SK-MEL-5 (cell line): Measurements from ENCODE around the gene THADA. TPM values are rescaled to one million over a fixed set of nuclear protein-coding genes. Genes with fewer than 3 reads are reported as not detected.

ENCODE experiments used
- DNase-seq: peaks from one replicate; pipeline ENCODE4 v3.0.0-alpha.2; 2016; ENCODE audit warnings: low read depth, low spot score
- in situ Hi-C: cut with HindIII; loops from 2 replicates; pipeline ENCODE4 v1.10.0; 2016; ENCODE audit warnings: low sequenced_read_pairs, high pct_unique_total_duplicates, low pct_unique_long_range_greater_than_20kb
- total RNA-seq: library from RNA; depleted of rRNA; stranded (reverse); fragments of >200 nt; shearing (Covaris generic); gene quantifications from 2 replicates; pipeline ENCODE4 v1.2.3, GENCODE V29; 2014

THADA gene
- total RNA-seq, 1 experiment from 2014 or later, result 50.3 TPM

DNA sequence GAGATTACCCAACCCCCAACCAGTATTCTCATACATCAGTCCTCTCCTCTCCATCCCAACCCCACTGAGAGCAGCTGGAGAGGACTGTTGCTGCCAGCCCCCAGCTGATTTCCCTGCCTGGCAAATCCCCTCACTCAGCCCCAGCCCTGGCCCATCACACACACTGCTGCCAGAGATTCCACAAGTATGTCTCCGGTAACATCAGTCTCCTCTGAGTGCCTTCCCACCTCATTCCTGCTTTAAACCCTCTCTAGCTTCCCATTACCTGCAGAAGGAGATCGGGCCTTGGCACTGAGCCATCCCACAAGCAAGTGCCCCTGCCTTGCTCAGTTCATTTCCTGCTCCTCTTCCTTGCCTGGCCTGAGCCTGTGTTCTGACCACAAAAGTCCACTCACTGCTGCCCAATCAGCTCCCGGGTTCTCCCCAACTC is 318.9 kb downstream of the THADA start:
- DNase-seq, result no peak
- in situ Hi-C loops, result no loop called here

DNA sequence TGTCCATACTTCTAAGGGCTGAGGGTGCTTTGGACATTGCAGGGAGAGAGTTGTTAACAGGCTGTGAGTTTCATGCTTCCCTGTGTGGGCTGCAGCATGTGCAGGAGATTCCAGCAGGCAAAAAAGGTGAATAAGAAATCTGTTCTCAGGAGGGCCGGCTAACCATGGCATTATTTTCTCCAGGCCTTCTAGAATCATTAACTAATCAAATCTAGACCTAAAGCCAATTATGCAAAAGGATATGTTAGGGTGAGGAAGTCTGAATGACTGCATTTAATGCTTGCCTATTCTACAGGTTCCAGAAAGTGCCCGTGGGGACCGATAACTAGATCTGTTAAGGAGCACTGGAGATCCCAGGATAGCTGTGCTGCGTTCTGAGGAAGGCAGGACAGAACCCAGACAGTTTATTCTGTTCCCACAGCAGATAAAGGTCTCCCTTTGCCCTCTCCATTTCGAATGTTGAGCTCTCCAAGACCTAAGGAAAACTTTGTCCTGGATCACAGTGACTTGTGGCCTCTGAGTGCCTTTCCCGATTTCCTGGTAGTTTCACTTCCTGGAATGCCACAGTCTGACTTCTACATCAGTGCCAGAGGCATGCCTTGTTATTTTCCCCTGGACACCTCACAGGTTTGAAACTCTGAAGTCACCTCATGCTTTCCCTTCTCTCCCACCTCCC is 319.4 kb downstream of the THADA start:
- DNase-seq, result no peak
- in situ Hi-C loops, result no loop called here

DNA sequence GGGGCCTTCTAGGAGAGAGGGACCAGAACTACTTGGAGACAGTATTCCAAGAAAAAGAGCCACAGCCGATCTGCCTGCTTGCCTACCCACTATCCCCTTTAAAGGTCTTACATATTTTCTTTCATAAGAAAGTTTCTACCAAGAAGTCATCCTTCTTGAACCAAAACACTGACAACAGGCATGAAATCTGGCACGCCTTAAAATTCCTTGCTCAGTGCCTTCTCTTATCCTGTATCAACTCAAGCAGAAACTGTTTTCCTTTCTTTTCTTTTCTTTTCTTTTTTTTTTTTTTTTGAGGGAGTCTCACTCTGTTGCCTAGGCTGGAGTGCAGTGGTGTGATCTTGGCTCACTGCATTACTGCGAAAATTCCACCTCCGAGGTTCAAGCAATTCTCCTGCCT is 321.1 kb downstream of the THADA start:
- DNase-seq, result no peak

DNA sequence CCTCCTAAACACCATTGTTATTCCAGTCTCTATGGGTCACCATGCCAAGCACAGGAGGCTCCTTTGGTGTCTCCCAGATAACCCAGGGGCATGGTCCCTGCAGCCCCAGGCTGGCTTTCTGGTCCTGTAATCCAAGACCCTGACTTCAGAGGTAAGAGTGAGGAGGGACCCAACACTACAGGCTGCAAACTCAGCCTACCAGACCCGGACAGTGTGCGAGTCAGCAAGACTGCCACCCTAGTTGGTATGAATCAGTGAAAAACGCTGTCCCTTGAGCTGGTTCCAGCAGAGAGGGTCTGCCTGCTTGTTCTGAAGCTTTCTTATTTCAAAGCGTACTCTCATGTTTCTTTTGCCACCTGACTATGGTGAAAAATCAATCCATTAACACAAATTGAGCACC is 321.8 kb downstream of the THADA start:
- DNase-seq, result no peak
- in situ Hi-C loops, result no loop called here

More for the DNA sequence above, 321.1 kb downstream of the THADA start:
- in situ Hi-C loops, result no loop called here

DNA sequence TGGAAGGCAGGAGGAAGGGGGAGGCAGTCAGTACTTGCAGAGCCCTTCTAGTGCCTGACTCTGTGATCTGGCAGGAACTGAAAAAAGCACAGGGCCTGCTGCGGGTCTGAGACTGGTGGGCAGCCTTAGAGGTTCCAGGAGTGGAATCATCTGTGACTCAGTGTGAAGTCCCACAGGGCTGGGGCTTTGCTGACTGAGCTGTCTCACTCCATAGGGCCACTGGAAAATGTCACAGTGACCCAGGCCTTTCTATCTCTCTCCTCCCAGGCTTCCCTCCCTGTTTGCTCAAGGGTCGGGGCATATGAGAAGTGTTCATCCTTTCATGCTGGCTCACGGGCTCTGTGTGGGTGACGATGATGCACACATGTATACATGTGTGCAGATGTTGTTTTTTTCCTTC is 322.3 kb downstream of the THADA start:
- DNase-seq, result no peak

DNA sequence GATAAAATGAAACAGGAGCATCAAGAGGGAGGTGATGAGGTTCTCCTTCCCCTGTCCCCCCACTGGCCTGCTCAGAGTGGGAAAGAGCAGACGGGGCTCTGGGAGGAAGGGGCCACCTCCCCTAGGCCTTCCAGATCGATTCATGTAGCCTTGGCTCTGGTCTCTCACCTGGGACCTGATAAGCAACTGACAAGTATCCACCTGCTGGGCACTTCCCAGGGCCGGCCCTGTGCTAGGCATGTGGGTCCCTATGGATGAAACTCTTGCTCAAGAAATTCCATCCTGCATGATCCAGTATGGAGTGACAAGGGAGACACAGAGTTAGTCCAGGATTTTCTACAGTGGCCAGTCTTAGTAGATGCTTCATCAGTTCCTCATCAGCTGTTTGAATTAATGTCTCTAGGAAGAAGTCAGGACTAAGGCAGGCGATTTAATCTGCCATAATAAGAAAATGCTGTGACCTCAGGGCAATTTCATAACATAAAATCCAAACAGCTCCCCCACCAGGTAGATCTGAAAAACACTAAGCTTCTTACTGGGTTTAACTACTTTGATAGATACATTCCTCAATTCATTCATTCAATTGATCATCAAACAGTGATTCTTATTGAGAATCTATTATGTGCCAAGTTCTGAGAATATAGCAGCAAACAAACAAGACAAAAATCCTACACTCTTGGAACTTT is 324.8 kb downstream of the THADA start:
- peak; percentile 32 for DNase-seq
- in situ Hi-C loops, result no loop called here

More for the DNA sequence above, 322.3 kb downstream of the THADA start:
- in situ Hi-C loops, result no loop called here

DNA sequence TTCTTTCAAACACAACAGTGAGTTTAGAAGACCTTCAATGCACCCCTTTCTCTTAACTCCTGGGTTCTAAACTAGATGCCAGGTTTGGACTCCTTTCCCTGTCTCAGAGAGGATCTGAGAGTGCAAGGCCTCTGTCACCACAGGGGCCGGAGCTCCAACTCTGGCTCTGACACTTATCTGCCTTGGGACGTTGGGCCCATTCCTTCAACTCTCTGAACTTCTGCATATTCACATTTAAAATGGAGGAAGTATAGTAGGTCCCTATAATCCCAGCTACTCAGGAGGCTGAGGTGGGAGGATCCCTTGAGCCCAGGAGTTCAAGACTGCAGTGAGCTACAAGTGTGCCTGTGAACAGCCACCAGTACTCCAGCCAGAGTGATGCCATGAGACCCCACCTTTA is 325.4 kb downstream of the THADA start:
- no peak for DNase-seq
- in situ Hi-C loops, result no loop called here

DNA sequence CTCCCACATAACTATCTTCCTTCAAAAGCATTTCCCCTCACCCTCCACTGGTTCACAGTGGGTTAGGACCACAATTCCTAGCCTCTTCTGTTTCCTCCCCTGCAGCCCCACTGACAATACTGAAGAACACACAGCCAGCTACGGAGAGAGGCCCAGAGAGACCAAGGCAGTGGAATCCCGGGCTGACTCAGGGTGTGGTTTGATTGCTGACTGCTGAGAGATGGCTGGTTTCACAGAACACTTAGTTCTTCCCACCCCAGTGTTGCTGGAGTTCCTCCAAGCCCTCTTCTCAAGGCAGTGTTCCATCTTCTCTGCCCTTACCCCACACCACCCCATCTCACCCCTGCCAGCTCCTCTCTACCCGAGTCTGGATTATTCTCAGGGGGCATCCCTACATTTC is 326.1 kb downstream of the THADA start:
- in situ Hi-C loops, result no loop called here
- no peak for DNase-seq

DNA sequence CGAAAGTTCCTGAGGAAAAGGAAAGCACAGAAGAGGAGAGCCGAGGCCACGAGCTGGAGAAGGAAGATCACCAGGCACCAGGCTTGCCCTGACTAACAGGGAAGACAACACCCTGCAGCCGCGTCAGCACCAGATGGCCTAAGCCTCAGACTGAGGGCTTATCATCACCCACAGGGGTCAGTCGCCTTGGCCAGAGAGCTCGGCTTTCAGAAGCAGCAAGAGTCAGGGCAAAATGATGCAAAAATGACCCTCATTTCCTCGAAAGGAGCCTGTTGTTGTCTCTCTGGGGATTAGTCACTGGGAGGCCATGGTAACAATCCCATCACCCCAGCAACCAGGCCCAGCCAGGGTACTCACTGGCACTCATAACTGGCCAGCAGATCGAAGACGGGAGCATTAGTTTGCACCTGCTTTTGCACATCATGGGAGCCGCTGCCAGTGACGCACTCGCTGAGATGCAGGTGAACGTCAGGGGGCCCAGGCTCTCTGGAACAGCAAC is 326.7 kb downstream of the THADA start:
- in situ Hi-C loops, result no loop called here
- no peak for DNase-seq

DNA sequence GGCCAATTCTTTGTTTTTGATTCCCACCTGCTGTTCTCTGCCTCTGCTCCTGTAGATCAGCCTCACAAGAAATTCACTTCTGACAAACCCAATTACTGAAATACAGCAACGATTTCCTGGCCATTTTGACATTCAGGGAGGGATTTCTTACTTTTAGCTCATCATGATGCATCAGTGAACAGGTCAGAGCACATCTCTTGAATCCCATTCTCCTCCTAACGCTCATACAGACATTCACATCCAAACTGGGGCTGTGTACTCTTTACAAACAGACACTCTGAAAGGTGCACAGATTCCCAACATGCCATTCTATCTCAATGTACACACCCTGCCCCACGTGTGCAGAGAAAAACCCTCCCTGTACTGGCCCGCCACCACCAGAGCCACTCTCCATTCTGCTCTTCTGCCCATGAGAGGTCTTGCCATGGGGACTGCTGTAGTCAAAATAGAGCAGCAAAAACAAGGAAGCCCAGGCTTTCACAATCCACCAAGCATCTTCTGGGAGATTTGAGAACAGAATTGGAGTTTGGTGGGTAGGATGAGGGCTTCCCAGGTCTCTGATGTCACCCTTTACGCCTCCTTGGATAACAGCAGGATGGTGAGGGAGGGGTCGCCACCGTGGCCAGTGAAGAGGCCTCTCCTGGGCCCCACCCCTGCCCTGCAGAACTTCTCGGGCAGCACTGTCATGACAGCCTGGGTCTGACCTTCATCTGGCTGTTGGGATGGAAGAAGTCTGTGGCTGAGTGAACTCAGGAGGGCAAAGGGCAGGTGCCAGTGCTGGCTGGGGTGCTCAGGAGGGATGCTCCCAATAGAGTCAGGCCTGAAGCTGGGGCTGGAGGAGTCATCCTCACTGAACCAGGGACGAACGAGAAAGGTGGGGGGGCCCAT is 327.5 kb downstream of the THADA start:
- DNase-seq, result no peak
- in situ Hi-C loops, result no loop called here

DNA sequence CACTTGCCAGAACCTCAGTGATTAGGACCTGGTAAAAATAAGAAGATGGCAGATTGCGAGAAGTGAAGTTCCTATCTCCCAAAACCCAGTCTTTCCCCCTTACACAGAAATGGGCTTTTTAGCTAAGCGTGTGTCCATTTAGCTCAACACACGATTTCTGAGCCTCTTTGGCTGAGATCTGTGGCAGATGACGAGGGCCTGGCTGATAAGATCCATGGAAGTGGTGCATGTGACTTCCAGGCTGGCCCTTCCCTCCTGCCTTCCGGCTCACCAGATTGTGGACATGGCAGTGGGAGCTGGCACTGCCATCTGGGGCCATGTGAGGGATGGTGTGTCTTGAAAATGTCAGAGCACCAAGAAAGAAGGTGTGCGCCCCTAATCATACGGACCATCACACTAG is 328.5 kb downstream of the THADA start:
- in situ Hi-C loops, result no loop called here

DNA sequence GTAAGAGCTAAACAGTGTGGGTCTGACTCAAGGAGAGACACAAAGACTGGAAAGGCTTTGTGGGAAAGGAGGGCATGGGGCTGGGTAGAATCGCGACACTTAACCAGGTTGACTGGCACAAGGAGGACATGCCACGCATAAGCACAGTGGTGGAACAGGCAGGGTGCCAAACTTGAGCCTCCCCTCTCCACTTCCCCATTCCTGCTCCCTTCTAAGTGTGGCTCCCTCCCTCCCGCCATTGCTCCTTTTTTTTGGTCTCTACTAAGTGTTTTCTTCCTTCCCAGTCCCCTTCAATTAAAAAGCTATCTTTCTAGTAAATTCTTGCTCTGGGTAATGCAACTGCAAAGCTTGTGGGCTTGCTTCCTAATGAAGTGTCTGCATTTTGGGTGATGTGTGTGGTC is 329.1 kb downstream of the THADA start:
- in situ Hi-C loops, result no loop called here
- DNase-seq, result no peak

More for the DNA sequence above, 328.5 kb downstream of the THADA start:
- no peak for DNase-seq

DNA sequence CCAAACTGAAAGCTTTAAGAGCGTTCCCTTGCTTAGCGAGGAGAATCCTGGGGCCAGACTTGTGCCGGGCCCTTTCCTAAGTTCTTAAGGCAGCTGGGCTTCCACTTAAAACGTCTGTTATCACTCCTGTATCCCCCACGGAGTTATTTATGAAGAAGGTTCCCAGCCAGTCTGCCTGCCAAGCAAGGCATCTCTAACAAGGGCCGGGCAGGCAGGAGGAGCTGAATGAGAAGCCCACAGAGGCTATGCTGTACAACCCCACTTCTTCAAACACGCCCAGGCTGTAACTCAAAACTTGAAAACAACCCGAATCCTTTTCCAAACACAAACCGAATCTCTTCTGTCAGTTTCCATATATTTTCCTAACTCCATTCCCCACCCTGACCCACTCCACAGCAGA is 330.4 kb downstream of the THADA start:
- in situ Hi-C loops, result no loop called here

DNA sequence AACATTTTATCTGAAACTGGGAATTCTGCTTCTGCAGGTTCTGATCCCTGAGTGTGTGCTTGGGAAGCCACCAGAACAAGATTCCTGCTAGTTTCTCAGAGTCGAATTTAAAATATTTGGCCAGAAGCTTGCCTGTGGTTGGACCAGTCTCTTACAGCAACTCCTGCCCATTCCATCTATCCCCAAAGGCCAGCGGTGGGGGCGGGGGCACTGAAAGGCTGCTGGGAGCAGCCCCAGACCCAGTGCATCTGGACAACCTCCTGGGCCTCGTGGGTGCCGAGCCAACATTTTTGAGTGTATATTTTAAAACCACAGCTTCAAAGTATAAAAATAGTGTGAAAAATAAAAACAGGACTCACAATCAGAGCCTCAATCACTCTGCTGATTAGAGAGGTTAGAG is 330.8 kb downstream of the THADA start:
- DNase-seq, result no peak
- in situ Hi-C loops, result no loop called here

More for the DNA sequence above, 330.4 kb downstream of the THADA start:
- DNase-seq, result no peak

DNA sequence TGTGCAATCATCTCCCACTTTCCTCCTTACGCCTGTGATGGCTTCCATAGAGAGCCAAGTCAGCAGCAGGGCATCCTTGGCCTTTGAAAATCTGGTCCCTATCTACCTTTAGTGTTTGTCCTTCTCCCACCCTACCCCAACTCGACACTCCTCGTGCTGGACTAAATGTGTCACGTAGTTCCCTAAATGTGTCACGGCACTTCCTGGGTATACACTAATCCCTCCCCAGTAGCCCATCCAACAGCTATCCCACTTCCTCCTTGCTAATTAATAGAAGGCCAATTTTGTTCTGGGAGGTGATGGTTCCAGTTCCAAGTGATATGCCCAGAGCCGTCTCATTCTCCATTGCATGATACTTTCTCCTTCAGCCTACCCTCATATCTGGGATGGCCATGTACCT is 332.9 kb downstream of the THADA start:
- DNase-seq, result no peak

DNA sequence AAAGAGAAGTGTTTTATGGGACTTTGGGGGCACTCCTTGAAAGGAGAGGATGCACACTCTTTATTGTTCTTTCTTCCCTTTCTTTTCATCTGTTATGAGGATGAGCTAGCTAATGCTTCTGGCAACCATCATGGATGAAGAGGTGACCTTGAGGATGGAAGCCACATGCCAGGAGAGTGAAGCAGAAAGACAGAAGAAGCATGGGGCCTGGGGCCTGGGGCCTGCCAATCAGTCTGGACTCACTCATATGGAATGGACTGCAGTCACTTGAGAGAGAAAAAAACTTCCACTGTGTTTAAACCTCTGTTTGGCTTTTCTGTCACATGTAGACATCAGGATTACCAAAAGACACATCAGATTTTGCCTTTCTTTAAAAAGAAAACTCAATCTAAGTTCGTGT is 333.6 kb downstream of the THADA start:
- in situ Hi-C loops, result no loop called here
- DNase-seq, result no peak

More for the DNA sequence above, 332.9 kb downstream of the THADA start:
- in situ Hi-C loops, result no loop called here

DNA sequence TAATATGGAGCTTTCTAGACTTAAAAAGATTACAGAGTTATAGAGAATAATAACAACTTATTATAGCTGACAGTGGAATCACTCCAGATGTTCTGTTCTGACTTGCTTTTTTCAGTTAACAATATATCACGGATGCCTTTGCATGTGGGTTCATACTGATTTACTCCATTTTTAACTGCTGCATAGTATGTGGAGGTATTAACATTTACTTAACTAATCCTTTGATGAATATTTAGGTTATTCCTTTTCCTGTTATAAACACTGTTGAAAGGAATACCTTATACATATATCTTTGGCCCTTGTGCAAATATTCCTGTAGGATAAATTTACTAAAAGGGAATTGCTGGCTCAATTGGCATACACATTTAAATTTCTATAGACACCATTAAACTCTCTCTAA is 336.3 kb downstream of the THADA start:
- DNase-seq, result no peak
- in situ Hi-C loops, result no loop called here

DNA sequence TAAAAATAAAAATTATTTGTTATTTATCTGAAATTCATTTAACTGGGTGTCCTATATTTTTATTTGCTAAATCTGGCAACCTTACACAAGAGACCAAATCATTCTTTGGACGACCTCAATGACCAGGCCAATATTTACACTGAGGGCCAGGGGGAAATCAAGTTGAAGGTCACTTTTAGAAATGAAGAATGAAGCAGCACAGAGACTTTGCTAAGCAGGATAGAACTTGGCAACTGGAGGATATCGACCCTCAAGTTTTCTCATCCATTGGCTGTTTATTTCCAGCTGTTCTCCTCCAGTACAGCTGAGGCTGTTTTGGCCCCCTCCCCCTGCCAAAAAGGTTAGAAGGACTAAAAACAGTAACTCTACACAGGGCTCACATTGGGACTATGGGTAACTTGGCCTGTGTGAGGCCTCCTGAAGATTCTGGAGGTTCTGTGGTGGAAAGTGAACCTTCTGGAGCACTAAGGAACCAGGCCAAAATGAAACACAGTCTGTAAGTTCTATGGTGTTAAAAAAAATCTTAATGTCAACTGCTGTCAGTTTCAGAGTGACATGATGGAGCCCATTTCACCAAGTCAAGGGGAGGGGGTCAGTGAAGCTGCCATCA is 337.2 kb downstream of the THADA start:
- in situ Hi-C loops, result no loop called here
- no peak for DNase-seq
